SU-DHL-6 (cell line): Measurements from ENCODE around the gene LIPM.

Experiments used
- H2AFZ ChIP-seq: fragments of 200-600 bp; sonication (generic); 2 replicates; pipeline ENCODE4 v1.6.1; 2014; ENCODE audit warnings: low read depth, mild to moderate bottlenecking, moderate library complexity, mixed read lengths, antibody characterized with exemption, low read length; ENCODE audit not compliant: severe bottlenecking
- H3F3A ChIP-seq: fragments of 200-600 bp; shearing (Covaris generic); 2 replicates; pipeline ENCODE4 v1.6.0; 2016; ENCODE audit warnings: antibody characterized with exemption, mild to moderate bottlenecking; ENCODE audit not compliant: insufficient read depth
- H3K27ac ChIP-seq: fragments of 200-600 bp; sonication (generic); 2 replicates; pipeline ENCODE4 v1.5.1; 2016; ENCODE audit warnings: low read depth, mild to moderate bottlenecking, low read length, moderate library complexity, mixed read lengths
- H3K27me3 ChIP-seq: fragments of 200-600 bp; sonication (generic), shearing (Covaris generic); 2 replicates; pipeline ENCODE4 v1.6.0; 2014; ENCODE audit warnings: mild to moderate bottlenecking, low read length
- H3K36me3 ChIP-seq: fragments of 200-600 bp; sonication (generic); 2 replicates; pipeline ENCODE4 v1.6.1; 2014; ENCODE audit warnings: mild to moderate bottlenecking, low read length, mixed read lengths
- H3K4me2 ChIP-seq: fragments of 300-600, 200-600 bp; shearing (Covaris generic), sonication (generic); 2 replicates; pipeline ENCODE4 v1.6.0; 2014; ENCODE audit warnings: low read length, low read depth, mild to moderate bottlenecking; ENCODE audit not compliant: poor library complexity, severe bottlenecking
- H3K4me3 ChIP-seq: fragments of 200-600 bp; sonication (generic); 2 replicates; pipeline ENCODE4 v1.5.1; 2014; ENCODE audit warnings: antibody characterized with exemption, low read length, mild to moderate bottlenecking, mixed read lengths; ENCODE audit not compliant: insufficient read depth, poor library complexity, severe bottlenecking
- H3K79me2 ChIP-seq: fragments of 200-600 bp; sonication (generic); 2 replicates; pipeline ENCODE4 v1.6.1; 2014; ENCODE audit warnings: mild to moderate bottlenecking, low read length, moderate library complexity; ENCODE audit not compliant: insufficient read depth
- H3K9ac ChIP-seq: fragments of 200-600 bp; sonication (generic); 2 replicates; pipeline ENCODE4 v1.7.0; 2014; ENCODE audit warnings: mild to moderate bottlenecking, low read length
- H3K9me2 ChIP-seq: fragments of 200-600 bp; sonication (generic); replicated peaks from 2 replicates; pipeline ENCODE4 v1.6.1; 2014; ENCODE audit warnings: low read length; ENCODE audit not compliant: insufficient read depth
- H3K9me3 ChIP-seq: fragments of 200-600 bp; sonication (generic); 2 replicates; pipeline ENCODE4 v1.6.1; 2014; ENCODE audit warnings: low read length, mixed read lengths; ENCODE audit not compliant: insufficient read depth
- H4K20me1 ChIP-seq: fragments of 200-600 bp; sonication (generic); 2 replicates; pipeline ENCODE4 v1.6.1; 2014; ENCODE audit warnings: low read depth, mild to moderate bottlenecking, antibody characterized with exemption, low read length, moderate library complexity, mixed read lengths
- CTCF ChIP-seq: fragments of 200-600 bp; sonication (generic); IDR thresholded peaks from one replicate; pipeline ENCODE4 v1.5.1; 2017; ENCODE audit warnings: antibody characterized with exemption, mild to moderate bottlenecking, low read length, moderate library complexity; ENCODE audit not compliant: insufficient read depth, poor library complexity, severe bottlenecking
- EZH2phosphoT487 ChIP-seq: fragments of 200-600 bp; sonication (generic), shearing (Covaris generic); conservative IDR thresholded peaks from 2 replicates; pipeline ENCODE4 v1.6.1; 2018; ENCODE audit warnings: mild to moderate bottlenecking, antibody characterized with exemption, low read length, moderate library complexity, mixed read lengths

LIPM gene

DNA sequence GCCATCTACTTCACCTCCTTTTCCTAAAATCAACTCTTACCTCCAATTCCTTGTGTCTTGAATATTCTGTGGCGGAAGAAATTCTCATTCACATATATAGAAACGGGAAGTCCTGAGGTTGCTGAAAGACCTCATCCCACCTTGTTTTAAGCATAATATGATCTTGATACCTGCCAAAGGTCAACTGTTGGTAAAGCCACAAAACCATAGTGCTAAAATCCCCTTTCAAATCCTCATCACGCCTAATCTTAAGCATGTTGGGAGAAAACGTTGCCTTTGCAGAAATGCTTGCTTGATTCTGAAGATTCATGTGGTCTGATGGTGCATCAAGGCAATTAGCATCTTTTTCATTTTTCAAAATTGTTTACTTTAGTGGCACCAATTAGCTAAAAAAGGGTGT lies 40.6 kb downstream of the LIPM start:
- no peak overlapping the region for H3K4me3 ChIP-seq
- no peaks in the 10 kb centered on the region for H4K20me1 ChIP-seq
- H2AFZ ChIP-seq, result no peak overlapping the region
- no peaks in the 10 kb centered on the region for H3K9me3 ChIP-seq
- no peaks in the 10 kb centered on the region for H3F3A ChIP-seq
- no peaks in the 10 kb centered on the region for H3K9me2 ChIP-seq
- TF ChIP-seq EZH2phosphoT487 (no peak), CTCF (no peak)
- no peaks in the 10 kb centered on the region for H3K79me2 ChIP-seq
- no peaks in the 10 kb centered on the region for H3K36me3 ChIP-seq
- H3K9ac ChIP-seq, result no peak overlapping the region
- H3K4me2 ChIP-seq, result no peak overlapping the region
- H3K27me3 ChIP-seq, result no peaks in the 10 kb centered on the region
- H3K27ac ChIP-seq, result no peak overlapping the region

GRCh38 chr10:88848499-88848898 lies 46.0 kb downstream of the LIPM start:
- Histone ChIP-seq H3K27ac (no peak overlapping the region), H3F3A (no peaks in the 10 kb centered on the region), H3K9me2 (no peaks in the 10 kb centered on the region), H3K9ac (no peak overlapping the region), H3K27me3 (no peaks in the 10 kb centered on the region), H3K79me2 (no peaks in the 10 kb centered on the region), H3K4me3 (no peak overlapping the region), H3K4me2 (no peak overlapping the region), H3K9me3 (no peaks in the 10 kb centered on the region), H3K36me3 (no peaks in the 10 kb centered on the region), H4K20me1 (no peaks in the 10 kb centered on the region), H2AFZ (no peak overlapping the region)
- TF ChIP-seq EZH2phosphoT487, result no peak
- TF ChIP-seq CTCF, result no peak

- TF ChIP-seq EZH2phosphoT487, result no peak
- TF ChIP-seq CTCF, result no peak
- Histone ChIP-seq H3K79me2 (no peaks in the 10 kb centered on the region), H4K20me1 (no peaks in the 10 kb centered on the region), H2AFZ (no peak overlapping the region), H3K36me3 (no peaks in the 10 kb centered on the region), H3K9me2 (no peaks in the 10 kb centered on the region), H3K9ac (no peak overlapping the region), H3K27ac (no peak overlapping the region), H3F3A (no peaks in the 10 kb centered on the region), H3K27me3 (no peaks in the 10 kb centered on the region), H3K4me3 (no peak overlapping the region), H3K4me2 (no peak overlapping the region), H3K9me3 (no peaks in the 10 kb centered on the region)
These were observed 46.7 kb downstream of the LIPM start for GRCh38 chr10:88849234-88849633.

GRCh38 chr10:88850712-88851111 lies 48.2 kb downstream of the LIPM start:
- Histone ChIP-seq H3K9ac (no peak overlapping the region), H3K36me3 (no peaks in the 10 kb centered on the region), H3K9me2 (no peaks in the 10 kb centered on the region), H3K4me3 (no peak overlapping the region), H4K20me1 (no peaks in the 10 kb centered on the region), H3K4me2 (no peak overlapping the region), H3K27me3 (no peaks in the 10 kb centered on the region), H3K27ac (no peak overlapping the region), H3F3A (no peaks in the 10 kb centered on the region), H3K79me2 (no peaks in the 10 kb centered on the region), H2AFZ (no peak overlapping the region), H3K9me3 (no peaks in the 10 kb centered on the region)
- TF ChIP-seq CTCF (no peak), EZH2phosphoT487 (no peak)
